NCI-H2196 (cell line): Measurements from ENCODE around the gene IVD.

Source experiments
- DNase-seq: peaks from one replicate; lab custom pipeline; 2025; ENCODE audit not compliant: unreplicated experiment; lab: John Stamatoyannopoulos, UW

IVD gene

DNA sequence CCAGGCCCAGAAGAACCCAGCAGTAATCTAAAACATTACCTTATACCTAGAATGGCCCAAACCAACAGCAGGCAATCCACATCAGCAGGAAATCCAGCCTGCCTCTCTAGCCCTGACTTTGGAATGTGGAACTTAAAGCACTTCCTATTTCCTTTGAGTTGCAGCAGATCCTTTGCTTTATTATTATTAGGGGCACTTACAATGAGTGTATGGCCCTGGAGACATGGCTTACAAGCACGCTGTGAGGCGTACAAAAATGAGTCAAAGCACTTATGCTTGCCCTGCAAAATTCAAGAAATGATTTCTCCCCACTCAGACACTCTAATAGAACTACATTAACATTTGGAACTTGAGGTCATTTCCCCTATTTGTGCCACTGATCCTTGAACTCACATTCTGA lies 32.6 kb upstream of the IVD start:
- no peak for DNase-seq

DNA sequence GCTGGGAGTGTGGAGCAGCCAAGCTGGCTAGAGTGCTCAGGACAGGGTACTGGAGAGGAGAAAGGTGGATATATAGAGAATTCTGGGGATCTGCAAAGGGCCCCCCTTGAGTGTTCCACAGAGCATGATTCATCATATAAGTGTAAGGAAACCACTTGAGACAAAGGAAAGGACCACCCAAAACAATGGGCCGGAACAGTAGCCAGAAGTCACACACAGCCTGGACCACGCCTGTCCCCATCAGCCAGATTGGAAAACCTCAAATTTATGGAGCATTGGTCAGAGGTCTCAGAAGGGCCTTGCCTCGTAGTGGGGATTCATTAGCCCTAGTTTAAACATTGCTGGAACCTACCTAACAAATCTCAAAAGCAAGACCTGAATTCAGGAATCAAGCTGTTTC lies 28.0 kb upstream of the IVD start:
- DNase-seq: no peak

DNA sequence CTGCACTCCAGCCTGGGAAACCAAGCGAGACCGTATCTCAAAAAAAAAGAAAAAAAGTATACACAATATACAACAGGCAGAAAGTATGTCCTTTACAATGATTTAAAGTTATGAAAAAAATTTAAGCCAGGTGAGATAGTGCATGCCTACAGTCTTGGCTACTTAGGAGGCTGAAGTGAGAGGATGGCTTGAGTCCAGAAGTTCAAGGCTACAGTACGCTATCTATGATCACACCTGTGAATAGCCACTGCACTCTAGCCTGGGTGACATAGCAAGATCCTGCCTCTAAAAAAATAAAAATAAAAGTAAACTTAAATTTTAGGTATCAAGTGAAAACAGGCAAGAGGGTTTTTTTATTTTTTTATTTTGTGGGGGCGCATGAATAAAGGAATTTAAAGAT lies 26.2 kb upstream of the IVD start:
- no peak for DNase-seq

DNA sequence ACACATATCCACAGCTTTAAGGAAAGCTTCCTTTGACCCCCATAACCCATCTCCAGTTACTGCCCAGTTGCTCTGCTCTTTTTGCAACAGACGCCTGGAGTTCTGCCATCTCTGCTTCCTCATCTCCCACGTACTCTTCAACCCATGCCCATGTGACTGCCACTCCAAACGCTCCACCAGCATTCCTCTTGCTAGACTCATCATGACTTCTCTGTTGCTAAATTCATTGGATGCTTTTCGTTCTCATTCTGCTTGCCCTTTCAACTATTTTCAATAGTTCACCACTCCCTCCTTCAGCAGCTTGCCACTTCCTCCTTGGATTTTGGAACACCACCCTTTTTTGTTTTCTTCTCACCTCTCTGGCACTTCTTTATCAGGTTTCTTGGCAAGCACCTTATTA lies 25.7 kb upstream of the IVD start:
- peak; percentile 40 for DNase-seq

DNA sequence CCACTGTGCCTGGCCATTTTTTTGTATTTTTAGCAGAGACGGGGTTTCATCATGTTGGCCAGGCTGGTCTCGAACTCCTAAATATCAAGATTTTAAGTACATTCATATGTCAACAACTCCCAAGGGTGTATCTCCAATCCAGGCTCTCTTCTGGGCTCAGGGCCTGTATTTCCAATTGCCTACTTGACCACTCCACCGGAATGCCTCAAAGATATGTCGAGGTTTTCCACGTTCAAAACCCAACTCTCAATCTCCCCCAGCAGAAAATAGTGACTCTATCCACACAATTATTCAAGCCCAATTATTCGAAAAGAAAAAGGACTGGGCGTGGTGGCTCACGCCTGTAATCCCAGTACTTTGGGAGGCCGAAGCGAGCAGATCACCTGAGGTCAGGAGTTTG lies 25.0 kb upstream of the IVD start:
- no peak for DNase-seq

DNA sequence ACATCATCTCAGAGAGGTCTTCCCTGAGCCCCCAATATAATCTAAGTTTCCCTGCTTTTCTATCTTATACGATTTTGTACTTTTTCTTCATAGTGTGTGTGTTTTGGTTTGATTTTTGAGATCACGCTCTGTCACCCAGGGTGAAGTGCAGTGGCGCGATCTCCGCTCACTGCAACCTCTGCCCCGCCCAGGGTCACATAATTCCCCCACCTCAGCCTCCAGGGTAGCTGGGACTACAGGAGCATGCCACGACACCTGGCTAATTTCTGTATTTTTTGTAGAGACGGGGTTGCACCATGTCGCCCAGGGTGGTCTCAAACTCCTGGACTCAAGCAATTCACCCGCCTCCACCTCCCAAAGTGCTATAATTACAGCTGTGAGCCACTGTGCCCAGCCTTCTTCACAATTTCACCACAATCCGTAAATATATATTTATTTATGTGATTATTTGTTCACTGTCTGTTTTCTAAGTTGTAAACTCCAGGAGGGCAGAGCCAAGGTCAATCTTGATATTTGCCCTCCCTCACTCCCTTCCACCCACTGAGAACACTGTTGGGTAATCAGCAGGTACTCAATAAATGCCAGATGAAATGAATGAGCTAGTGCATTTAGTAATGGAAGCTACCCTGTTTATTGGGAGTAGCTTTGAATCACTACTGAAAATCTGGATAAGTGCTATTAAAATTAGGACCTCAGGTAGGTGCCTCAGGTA lies 23.6 kb upstream of the IVD start:
- DNase-seq: no peak

DNA sequence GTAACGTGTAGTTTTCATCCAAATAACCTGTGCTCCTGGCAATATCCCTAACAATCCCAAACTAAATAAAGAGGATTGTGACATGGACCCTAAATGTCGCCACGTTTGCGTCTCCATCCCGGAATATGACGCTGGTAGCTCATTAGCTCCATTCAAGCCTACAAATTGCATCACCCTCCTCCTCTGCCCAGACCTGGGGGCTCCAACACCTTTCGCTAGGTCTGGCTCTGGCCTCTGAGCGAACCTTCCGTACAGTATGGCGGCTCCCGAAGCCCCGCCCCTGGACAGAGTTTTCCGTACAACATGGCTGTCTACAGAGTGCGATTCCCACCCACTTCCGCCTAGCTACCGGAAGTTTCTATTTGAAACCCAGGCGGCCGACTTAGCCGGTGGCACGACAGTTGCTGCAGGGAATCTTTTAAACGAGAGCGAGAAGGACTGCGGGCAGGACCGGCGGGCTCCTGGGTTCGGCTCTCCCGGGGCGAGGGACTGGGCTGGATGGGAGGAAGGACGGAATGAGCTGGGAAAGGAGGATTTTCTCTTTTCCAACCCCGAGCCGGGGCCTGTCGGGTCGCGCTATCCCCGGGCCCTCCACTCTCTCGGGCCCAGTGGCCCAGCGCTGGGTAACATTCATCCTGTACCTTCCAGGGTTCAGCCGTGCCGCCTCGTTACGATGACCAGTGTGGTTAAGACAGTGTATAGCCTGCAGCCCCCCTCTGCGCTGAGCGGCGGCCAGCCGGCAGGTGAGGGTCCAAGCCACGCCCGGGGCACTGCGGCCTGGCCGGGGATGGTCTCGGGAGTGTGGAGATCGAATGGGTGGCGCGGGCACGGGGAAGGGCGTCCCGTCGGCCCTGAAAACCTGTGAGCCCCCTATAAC lies 22.8 kb upstream of the IVD start, which contains the start of gene KNSTRN:
Gene KNSTRN, plus strand, starts transcription at position 142 of the 877 bp plus-strand sequence. Its CDS starts 115 bp downstream, at position 257.
- DNase-seq: peak; percentile 85

DNA sequence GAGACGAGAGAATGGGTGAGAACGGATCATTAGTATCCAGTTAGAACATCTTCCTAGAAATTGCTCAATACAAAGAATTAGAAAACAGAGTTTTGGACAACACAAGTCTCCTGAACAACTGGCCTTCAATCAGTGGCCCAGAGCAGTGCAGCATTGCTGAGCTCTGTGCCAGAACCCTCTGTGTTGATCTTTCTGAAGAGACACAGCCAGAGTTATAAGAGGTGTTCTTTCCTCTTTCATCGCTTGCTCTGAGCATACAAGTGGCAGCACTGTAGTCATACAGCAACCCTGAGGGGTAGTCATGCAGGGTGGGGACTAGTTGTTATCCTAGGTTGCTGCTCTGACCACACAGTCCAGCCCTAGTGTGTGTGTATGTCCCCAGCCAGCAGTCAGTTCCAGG lies 19.1 kb upstream of the IVD start:
- DNase-seq: no peak

DNA sequence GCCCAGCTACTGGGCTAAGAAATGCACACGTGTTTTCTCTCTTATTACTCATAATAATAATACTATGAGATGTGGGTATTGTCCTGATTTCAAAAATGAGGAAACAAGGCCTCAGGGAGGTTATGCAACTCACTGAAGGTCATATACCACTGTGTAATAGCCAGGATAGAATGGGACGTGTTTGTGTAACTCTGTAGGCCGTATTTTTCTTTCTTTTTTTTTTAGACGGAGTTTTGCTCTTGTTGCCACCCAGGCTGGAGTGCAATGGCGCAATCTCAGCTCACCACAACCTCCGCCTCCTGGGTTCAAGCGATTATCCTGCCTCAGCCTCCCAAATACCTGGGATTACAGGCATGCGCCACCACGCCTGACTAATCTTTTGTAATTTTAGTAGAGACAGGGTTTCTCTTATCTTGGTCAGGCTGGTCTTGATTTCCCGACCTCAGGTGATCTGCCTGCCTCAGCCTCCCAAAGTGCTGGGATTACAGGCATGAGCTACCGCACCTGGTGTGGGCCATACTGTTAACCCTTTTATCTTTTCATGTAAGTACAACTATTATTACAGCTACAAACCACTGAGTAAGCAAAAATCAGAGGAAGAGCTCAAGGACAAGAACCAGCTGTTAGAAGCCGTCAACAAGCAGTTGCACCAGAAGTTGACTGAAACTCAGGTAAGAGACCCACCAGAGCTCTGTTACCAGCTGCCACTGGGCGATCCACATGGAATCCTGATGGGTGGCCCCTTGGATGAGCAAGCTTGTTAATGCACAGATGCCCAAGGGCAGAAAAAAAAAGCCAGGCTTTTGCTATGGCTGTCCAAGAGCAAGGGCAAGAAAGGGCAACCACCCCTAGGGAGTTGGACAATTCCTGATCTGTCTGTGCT lies 16.4 kb upstream of the IVD start:
- no peak for DNase-seq

DNA sequence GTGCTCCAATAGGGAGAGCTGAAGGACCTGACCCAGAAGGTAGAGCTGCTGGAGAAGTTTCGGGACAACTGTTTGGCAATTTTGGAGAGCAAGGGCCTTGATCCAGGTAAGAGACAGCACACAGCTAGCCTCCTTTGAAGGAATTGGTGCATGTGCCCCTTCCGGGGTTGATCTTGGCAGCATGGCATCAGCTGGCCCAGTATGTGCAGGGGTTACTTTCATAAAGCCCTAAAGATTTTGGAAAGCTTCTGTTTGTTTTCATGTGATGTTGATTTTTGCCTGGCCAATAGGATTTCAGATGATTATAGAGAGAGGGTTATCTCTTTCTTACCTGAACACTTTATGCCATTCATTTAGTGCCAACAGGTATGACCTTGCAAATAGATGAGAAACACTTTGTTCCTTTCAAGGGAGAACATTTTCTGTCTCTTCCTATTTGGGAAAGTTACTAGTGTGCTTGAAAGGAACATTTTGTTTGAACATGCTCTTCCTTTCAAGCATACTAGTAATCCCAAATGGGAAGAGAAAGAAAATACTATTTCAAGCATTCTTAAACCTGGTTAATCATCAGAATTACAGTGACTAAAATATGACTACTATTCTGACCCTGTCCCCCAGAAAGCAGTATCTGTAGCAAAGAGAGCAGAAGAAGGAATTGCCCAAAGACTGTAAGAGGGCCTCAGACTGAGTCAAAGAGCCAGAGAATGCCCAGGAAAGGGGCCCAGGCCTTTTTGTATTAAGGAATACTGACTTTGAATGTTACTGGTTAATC lies 15.6 kb upstream of the IVD start:
- DNase-seq: no peak

DNA sequence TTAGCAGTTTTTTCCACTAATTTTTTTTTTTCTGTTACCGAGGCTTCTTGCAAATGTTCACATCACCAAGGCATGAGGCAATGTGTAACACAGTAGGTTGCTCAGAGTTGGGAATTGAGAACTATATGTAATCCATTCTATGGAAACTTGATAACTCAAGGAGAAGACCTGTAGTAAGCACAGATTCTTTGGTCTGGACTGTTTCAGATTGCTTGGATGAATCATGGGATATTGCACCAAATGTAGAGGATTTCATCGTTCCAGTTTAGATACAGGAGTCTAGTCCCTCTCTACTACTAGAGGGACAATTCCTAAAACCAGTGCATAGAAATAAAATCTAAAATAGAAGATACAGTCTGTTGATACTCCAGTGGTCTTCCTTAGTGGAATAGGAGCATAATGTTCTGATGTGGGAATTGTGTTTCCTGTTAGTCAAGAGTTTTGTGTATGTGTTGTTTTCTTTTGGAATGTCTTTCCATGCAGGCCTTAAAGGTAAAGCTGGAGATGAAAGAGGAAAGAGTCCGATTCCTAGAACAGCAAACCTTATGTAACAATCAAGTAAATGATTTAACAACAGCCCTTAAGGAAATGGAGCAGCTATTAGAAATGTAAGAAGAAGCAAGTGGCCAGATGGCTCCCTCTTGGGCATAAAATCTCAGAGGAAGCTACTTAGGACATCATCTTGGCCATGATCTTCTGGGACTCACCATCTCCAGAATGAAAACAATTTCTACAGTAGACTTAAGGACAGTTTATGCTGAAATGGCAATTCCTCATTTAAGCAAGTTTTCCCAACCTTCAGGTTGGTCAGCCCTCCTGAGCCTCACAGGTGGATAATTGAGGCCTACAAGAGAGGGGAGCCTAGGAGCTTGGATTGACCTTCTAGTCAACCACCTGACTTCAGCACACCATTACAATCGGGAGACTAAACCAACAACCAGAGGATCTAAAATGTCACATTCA lies 12.3 kb upstream of the IVD start:
- DNase-seq: no peak

DNA sequence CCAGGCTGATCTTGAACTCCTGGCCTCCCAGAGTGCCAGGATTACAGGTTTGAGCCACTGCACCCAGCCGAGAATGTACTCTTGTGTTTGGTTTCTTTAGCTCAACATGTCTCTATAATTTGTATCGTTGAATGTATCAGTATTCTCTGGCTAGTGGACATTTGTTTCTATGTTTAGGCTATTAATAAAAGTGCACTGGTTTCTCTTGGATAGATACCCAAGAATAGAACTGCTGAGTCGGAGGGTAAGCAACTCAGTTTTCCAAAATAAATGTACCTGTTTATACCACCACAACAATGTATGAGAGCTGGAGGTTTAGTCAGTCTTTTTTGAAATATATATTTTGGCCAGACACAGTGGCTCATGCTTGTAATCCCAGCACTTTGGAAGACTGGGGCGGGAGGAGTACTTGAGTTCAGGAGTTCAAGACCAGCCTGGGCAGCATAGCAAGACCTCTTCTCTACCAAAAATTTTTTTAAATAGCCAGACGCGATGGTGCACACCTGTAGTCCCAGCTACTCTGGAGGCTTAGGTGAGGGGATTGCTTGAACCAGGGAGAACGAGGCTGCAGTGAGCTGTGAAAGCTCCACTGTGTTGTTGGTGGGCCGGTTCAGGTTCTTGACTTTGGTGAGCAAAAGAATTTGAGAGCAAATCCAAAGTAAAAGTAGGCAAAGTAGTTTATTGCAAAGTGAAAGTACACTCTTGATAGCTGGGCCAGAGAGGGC lies 7.7 kb upstream of the IVD start:
- DNase-seq: no peak

DNA sequence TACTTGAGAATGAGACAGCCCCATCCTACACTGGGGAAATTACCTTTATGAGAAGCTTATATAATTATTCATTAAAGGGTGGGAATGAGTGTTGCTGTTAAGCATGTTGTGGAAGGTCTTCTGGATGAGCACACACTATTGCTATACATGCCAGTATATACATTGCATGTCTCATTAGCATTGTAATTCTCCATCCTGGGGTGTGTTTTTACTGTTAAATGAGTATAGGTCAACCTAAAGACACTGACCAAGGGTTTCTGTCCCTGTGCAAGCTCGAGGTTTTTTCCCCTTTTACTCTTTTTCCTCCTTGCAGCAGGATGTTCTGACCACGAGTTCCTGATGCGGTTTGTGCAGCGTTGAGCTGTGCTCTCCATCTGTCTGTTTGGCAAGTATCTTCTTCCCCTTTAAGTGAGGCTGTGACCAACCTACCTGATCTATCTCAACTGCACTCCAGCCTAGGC lies 7.2 kb upstream of the IVD start:
- no peak for DNase-seq

DNA sequence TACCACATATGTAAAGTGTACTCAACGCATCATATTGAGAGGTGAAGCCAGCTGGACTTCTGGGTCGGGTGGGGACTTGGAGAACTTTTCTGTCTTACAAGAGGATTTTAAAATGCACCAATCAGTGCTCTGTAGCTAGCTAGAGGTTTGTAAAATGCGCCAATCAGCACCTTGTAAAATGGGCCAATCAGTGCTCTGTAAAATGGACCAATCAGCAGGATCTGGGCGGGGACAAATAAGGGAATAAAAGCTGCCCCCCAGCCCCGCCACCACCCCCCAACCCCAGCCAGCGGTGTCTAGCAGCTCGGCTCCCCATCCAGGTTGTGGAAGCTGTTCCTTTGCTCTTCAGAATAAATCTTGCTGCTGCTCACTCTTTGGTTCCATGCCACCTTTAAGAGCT lies 6.2 kb upstream of the IVD start:
- no peak for DNase-seq

DNA sequence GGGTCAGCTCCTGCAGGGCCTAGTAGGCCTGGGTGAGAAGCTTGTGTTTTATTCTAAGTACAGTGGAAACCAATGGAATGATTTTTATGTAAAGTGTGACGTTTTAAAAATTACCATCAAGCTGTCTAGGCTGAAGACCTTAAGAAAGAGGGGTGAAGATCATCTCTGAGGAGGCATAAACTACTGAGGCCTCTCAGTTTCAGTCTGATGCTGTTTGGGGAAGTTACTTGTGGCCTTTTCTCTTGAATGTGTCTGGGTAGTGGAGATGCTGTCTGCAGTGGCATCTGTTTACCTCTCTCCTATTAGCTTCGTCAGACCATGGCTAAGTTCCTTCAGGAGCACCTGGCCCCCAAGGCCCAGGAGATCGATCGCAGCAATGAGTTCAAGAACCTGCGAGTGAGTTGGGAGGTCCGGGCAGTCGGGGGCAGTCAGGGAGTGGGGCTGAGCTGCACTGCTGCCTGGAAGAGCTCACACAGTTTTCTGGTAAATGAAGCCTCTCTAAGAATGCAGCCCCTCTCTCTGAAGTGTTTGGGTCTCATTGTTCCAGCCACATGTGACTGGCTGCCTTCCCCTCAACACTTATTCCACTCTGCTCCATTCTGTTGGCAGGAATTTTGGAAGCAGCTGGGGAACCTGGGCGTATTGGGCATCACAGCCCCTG lies 1.9 kb downstream of the IVD start:
- no peak for DNase-seq

DNA sequence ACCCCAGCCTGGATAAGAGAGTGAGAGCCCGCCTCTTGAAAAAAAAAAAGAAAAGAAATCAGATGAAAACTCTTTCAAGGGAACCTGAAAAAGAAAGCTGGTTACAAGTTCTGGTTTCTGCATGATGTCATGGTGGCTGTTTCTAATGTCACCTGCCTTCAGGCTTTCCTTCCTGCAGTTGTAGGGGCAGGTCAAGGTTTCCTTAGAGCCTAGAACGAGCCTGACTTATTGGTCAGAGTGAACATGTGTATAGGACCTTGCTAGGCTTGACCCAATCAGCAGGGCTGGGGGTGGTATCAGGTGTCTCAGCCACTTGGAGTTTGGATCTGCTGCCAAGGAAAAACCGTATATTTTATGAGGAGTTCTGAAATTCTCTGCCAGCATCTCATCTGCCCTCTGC lies 3.8 kb downstream of the IVD start:
- peak; percentile 30 for DNase-seq

DNA sequence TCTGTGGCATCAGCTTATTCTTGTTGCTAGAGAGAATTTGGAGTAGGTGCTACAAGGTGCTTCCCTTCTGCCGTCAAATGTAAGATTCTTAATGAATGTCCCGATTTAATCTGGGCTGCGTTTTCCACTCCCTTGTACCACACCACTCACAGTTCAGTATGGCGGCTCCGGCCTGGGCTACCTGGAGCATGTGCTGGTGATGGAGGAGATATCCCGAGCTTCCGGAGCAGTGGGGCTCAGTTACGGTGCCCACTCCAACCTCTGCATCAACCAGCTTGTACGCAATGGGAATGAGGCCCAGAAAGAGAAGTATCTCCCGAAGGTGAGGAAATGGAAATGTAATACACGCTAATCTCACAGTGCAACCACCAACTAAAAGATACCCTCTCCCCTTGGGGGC lies 4.9 kb downstream of the IVD start:
- no peak for DNase-seq

DNA sequence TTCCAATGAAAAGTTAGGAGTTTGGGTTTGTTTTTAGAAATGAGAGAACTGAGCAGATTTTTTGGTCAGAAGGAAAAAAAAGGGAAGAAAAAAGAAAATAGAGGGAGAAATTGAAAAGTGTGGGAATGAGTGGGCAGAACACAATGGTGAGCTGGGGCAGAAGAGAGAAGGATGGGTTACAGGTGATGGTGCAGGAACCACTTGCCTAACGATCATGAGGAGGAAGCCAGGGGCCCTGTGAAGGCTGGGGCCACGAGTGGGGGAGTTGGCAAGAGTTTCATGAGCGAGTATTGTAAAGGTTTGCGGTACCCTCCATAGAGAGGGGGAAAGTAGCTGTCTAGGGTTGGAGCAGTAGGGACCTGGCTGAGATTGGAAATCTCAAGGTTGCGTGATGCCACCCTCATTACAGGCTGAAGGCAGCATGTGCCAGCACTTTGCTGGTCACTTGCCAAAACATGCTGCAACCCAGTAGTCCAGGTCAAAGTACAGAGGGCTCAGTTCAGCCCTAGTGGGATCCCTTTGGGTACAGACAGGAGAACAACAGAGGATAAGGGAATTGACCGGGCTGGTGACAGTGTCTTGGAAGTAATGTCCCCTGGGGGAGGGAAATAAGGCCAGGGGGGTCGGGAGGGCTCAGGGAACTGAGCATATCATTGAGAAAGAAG lies 6.6 kb downstream of the IVD start:
- DNase-seq: no peak
